ENCODE measurements around the gene MYOM1.

- no peak for TF ChIP-seq CTCF (conservative IDR thresholded peaks at IDR 0.05)
- no peak for TF ChIP-seq ZFX (IDR thresholded peaks at IDR 0.05)
Measured at GRCh38 chr18:3088449-3088848, 131.3 kb downstream of the MYOM1 start.
